DOHH2 (cell line): ENCODE data around the gene HYAL2.
"Not testable (repeated sequence)": the region's sequence is repeated elsewhere in the genome, so short reads cannot be mapped to it uniquely, and the experiment has no call there.

Experiments used
- H3F3A ChIP-seq: fragments of 200-600 bp; sonication (generic), shearing (Covaris generic); 2 replicates; pipeline ENCODE4 v1.6.0; 2016; ENCODE audit warnings: antibody characterized with exemption, mild to moderate bottlenecking; ENCODE audit not compliant: control insufficient read depth, insufficient read depth
- H3K27ac ChIP-seq: fragments of 200-600 bp; sonication (generic); 2 replicates; pipeline ENCODE4 v1.5.1; 2014; ENCODE audit warnings: low read depth, mild to moderate bottlenecking, low read length, moderate library complexity
- H3K27me3 ChIP-seq: fragments of 200-600 bp; sonication (generic); 2 replicates; pipeline ENCODE4 v1.6.1; 2014; ENCODE audit warnings: mild to moderate bottlenecking, low read length, mixed read lengths; ENCODE audit not compliant: control insufficient read depth
- H3K36me3 ChIP-seq: fragments of 200-600 bp; sonication (generic); 2 replicates; pipeline ENCODE4 v1.6.1; 2014; ENCODE audit warnings: mild to moderate bottlenecking, low read length, moderate library complexity, mixed read lengths; ENCODE audit not compliant: control insufficient read depth
- H3K4me1 ChIP-seq: fragments of 200-600 bp; sonication (generic); 2 replicates; pipeline ENCODE4 v1.6.1; 2014; ENCODE audit warnings: mild to moderate bottlenecking, low read length, mixed read lengths; ENCODE audit not compliant: control insufficient read depth
- H3K4me2 ChIP-seq: fragments of 200-600 bp; sonication (generic); 2 replicates; pipeline ENCODE4 v1.6.0; 2014; ENCODE audit warnings: mild to moderate bottlenecking, low read length, moderate library complexity
- H3K4me3 ChIP-seq: fragments of 200-600 bp; sonication (generic); 2 replicates; pipeline ENCODE4 v1.5.1; 2014; ENCODE audit warnings: mild to moderate bottlenecking, low read length, mixed read lengths
- H3K79me2 ChIP-seq: fragments of 200-600 bp; sonication (generic); 2 replicates; pipeline ENCODE4 v1.6.1; 2014; ENCODE audit warnings: mild to moderate bottlenecking, low read length, mixed read lengths; ENCODE audit not compliant: control insufficient read depth
- H3K9me2 ChIP-seq: fragments of 200-600 bp; sonication (generic); replicated peaks from 2 replicates; pipeline ENCODE4 v1.6.1; 2014; ENCODE audit warnings: mild to moderate bottlenecking, low read length, mixed read lengths; ENCODE audit not compliant: control insufficient read depth
- H3K9me3 ChIP-seq: fragments of 200-600 bp; sonication (generic); 2 replicates; pipeline ENCODE4 v1.6.1; 2014; ENCODE audit warnings: antibody characterized with exemption, low read length, mixed read lengths; ENCODE audit not compliant: control insufficient read depth, insufficient read depth
- H4K20me1 ChIP-seq: fragments of 200-600 bp; sonication (generic); 2 replicates; pipeline ENCODE4 v1.6.0; 2014; ENCODE audit warnings: low read depth, mild to moderate bottlenecking, antibody characterized with exemption, low read length, moderate library complexity; ENCODE audit not compliant: control insufficient read depth, insufficient read depth
- CTCF ChIP-seq: fragments of 200-600 bp; sonication (generic); IDR thresholded peaks from one replicate; pipeline ENCODE4 v1.5.1; 2014; ENCODE audit warnings: antibody characterized with exemption, mild to moderate bottlenecking, low read depth, low read length; ENCODE audit not compliant: poor library complexity, severe bottlenecking
- EZH2phosphoT487 ChIP-seq: fragments of 200-600 bp; sonication (generic); IDR thresholded peaks from 2 replicates; pipeline ENCODE4 v1.6.1; 2017; ENCODE audit warnings: borderline replicate concordance, mild to moderate bottlenecking, antibody characterized with exemption, low read length, moderate library complexity, mixed read lengths

The HYAL2 gene

GRCh38 chr3:50287262-50287661 lies 35.3 kb downstream of the HYAL2 start:
- H3K9me3 ChIP-seq: no peaks in the 10 kb centered on the region
- no peaks in the 10 kb centered on the region for H4K20me1 ChIP-seq
- H3K4me1 ChIP-seq: peaks cover 6% of the 10 kb centered on the region
- H3K4me3 ChIP-seq: no peak overlapping the region
- H3K27ac ChIP-seq: no peak overlapping the region
- H3K4me2 ChIP-seq: no peak overlapping the region
- no peaks in the 10 kb centered on the region; the same call in 1 of the 2 replicates for H3F3A ChIP-seq
- H3K36me3 ChIP-seq: peaks cover 55% of the 10 kb centered on the region
- peaks cover 32% of the 10 kb centered on the region for H3K79me2 ChIP-seq
- no peaks in the 10 kb centered on the region for H3K27me3 ChIP-seq
- no peak for TF ChIP-seq CTCF
- TF ChIP-seq EZH2phosphoT487: no peak
- H3K9me2 ChIP-seq: no peaks in the 10 kb centered on the region

GRCh38 chr3:50286322-50287227 lies 36.0 kb downstream of the HYAL2 start:
- no peaks in the 10 kb centered on the region for H3K27me3 ChIP-seq
- TF ChIP-seq EZH2phosphoT487 (no peak), CTCF (no peak)
- H3K4me2 ChIP-seq: no peak overlapping the region
- no peak overlapping the region for H3K27ac ChIP-seq
- no peak overlapping the region for H3K4me3 ChIP-seq
- H3K9me3 ChIP-seq: no peaks in the 10 kb centered on the region
- no peaks in the 10 kb centered on the region for H4K20me1 ChIP-seq
- H3K4me1 ChIP-seq: peaks cover 6% of the 10 kb centered on the region
- H3F3A ChIP-seq: no peaks in the 10 kb centered on the region; the same call in 1 of the 2 replicates
- peaks cover 26% of the 10 kb centered on the region for H3K79me2 ChIP-seq
- peaks cover 50% of the 10 kb centered on the region for H3K36me3 ChIP-seq
- H3K9me2 ChIP-seq: no peaks in the 10 kb centered on the region

GRCh38 chr3:50284121-50284520 lies 38.4 kb downstream of the HYAL2 start:
- H3K4me3 ChIP-seq, H3K4me1 ChIP-seq, H3F3A ChIP-seq, H4K20me1 ChIP-seq, H3K9me2 ChIP-seq, H3K79me2 ChIP-seq, H3K4me2 ChIP-seq, H3K27me3 ChIP-seq, H3K27ac ChIP-seq, H3K9me3 ChIP-seq: not testable (repeated sequence)
- H3K36me3 ChIP-seq: peaks cover 30% of the 10 kb centered on the region

- Histone ChIP-seq H3K27ac (no peak overlapping the region), H3K4me3 (no peak overlapping the region), H3K9me2 (no peaks in the 10 kb centered on the region), H3K27me3 (peaks cover 22% of the 10 kb centered on the region), H3K79me2 (no peaks in the 10 kb centered on the region), H3F3A (no peaks in the 10 kb centered on the region; the same call in 1 of the 2 replicates), H3K36me3 (no peaks in the 10 kb centered on the region), H3K4me2 (no peak overlapping the region), H4K20me1 (no peaks in the 10 kb centered on the region), H3K4me1 (peaks cover 7% of the 10 kb centered on the region), H3K9me3 (no peaks in the 10 kb centered on the region)
- TF ChIP-seq CTCF (no peak), EZH2phosphoT487 (no peak)
These were observed 43.1 kb downstream of the HYAL2 start for GRCh38 chr3:50279255-50280016.
